G401 (cell line): ENCODE measurements around the gene TSKS. TPM values are rescaled to one million over a fixed set of nuclear protein-coding genes. Genes with fewer than 3 reads are reported as not detected.

Experiments used
- DNase-seq: peaks from one replicate; pipeline ENCODE4 v3.0.0-alpha.2; 2015; ENCODE audit warnings: low spot score
- in situ Hi-C: cut with HindIII; loops from 2 replicates; pipeline ENCODE4 v1.10.0; 2016; ENCODE audit warnings: low sequenced_read_pairs, mixed read lengths
- total RNA-seq: library from RNA; depleted of rRNA; stranded (reverse); fragments of >200 nt; shearing (Covaris generic); gene quantifications from 2 replicates; pipeline ENCODE4 v1.2.3, GENCODE V29; 2014

The TSKS gene
- total RNA-seq, 1 experiment from 2014 or later = not detected

DNA sequence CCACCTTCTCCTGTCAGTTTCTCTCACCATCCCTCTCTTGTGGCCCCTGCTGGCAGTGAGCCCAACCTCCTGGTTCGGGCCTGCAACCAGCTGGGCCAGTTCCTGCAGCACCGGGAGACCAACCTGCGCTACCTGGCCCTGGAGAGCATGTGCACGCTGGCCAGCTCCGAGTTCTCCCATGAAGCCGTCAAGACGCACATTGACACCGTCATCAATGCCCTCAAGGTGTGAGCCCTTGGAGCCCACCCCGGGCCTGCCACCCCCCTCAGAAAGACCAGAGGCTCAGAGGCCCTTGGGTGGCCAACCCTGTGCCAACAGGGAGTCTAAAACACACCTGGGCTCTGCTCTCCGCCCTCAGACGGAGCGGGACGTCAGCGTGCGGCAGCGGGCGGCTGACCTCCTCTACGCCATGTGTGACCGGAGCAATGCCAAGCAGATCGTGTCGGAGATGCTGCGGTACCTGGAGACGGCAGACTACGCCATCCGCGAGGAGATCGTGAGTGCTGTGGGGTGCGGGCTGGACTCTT is 36.2 kb upstream of the TSKS start:
- in situ Hi-C loops = no loop called here

DNA sequence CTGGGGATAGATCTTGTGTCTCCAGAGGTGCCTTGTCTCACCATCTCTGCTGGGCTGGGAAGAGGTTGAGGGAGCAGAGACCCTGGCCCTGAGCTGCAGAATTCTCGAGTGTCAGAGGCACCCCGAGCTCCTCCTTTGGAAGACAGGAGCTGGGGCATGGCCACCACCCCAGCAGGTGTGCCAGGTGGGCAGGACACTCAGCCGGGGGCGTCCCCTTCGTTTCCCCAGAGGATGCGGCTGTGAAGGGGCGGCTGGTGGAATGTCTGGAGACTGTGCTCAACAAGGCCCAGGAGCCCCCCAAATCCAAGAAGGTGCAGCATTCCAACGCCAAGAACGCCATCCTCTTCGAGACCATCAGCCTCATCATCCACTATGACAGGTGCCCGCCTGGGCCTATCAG is 35.5 kb upstream of the TSKS start:
- in situ Hi-C loops = no loop called here
- no peak for DNase-seq

More for the DNA sequence above, 36.2 kb upstream of the TSKS start:
- no peak for DNase-seq

DNA sequence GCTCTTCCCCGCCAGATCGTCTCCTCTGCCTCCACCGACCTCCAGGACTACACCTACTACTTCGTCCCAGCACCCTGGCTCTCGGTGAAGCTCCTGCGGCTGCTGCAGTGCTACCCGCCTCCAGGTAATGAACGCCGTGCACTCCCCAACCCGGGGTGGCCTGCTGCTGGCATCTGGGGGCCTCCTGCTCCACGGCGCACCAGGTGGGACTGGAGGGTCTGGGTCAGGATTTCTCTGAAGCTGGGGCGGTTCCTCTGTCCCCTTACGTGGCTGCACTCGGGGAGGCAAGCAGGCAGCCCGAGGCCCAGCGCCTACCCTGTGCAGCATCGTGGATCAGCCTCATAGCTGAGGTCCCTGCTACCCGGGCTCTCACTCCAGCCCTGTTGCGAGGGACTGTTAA is 32.5 kb upstream of the TSKS start:
- DNase-seq = no peak
- in situ Hi-C loops = no loop called here

DNA sequence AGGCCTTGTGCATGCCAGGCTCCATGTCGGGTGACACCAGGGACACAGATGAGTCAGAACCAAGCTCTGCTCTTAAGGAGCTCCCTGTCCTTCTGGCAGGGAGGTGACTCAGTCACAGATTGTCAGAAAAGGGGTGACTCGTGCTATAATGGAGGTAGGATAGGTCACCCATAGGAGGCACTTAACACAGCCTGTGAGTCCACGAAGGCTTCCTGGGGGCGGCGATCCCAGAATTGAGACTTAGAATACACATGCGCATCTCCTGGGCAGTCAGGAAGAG is 30.4 kb upstream of the TSKS start:
- in situ Hi-C loops = no loop called here
- no peak for DNase-seq

DNA sequence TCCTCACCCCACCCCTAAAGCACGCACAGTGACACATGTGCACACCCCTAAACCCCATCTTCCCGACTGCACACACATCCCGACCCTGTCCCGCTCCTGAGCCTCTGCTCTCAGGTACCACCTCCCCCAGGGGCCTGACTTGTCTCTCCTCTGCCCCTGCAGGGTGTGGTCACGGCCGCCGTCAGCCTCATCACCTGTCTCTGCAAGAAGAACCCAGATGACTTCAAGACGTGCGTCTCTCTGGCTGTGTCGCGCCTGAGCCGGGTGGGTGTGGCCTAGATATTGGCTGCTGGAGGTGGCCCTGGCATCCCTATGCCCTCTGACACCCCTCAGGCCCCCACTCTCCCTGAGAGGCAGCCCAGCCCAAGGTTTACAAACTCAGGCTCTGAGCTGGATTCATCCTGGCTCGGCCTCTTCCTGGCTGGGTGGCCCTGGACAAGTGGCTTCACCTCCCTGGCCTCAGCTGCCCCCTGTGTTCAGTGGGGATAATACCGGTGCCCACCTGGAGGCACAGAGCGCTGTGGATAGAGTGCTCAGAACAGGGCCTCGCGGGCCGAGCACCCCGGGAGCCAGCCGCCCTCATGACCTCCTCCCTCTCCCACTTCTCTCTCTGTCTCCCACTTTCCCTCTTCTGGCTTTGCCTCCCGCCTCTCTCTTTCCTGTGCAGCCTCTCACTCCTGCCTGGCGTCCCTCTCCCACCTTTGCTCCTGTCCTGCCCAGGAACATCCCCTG is 29.9 kb upstream of the TSKS start:
- in situ Hi-C loops = no loop called here
- DNase-seq = no peak

- in situ Hi-C loops = no loop called here
Observed at GRCh38 chr19:49791776-49792445, 28.8 kb upstream of the TSKS start.

DNA sequence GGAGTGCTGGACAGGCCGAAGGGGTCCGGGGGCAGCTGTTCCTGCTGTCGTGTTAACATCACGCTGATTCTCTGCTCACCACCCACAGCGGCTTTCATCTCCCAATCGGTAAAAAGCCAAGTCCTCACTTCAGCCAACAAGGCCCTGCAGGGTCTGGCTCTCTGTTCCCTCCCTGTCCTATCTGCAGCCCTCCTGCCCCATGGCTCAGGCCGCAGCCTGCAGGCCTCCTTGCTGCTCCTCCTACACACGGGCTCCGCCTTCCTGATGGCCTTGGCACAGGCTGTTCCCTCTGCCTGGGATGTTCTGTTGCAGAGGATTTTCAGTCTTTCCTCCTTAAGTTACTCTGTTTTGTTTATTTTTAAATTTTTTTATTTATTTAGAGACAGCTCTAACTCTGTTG is 27.8 kb upstream of the TSKS start:
- peak; percentile 74 for DNase-seq
- in situ Hi-C loops = no loop called here

More at GRCh38 chr19:49791776-49792445, 28.8 kb upstream of the TSKS start:
- DNase-seq = no peak

DNA sequence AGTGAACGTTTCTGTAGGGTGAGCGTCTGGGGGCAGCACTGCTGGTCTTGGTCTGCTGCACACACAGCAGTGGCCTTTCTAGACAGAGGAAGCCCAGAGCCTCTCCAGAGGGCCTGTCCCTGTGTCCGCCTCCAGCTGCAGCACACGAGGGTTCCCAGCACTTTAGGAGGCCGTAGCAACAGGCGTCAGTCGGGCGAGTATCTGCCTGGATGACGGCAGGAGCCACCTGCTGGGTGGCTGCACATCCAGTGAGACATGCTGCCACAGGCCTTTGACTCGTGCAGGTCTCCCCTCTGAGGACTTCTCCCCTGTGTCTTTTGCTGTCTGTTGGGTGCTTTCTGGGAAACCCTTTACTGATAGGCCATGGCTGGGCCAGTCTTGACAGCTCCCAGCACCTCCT is 25.8 kb upstream of the TSKS start:
- in situ Hi-C loops = no loop called here
- no peak for DNase-seq

DNA sequence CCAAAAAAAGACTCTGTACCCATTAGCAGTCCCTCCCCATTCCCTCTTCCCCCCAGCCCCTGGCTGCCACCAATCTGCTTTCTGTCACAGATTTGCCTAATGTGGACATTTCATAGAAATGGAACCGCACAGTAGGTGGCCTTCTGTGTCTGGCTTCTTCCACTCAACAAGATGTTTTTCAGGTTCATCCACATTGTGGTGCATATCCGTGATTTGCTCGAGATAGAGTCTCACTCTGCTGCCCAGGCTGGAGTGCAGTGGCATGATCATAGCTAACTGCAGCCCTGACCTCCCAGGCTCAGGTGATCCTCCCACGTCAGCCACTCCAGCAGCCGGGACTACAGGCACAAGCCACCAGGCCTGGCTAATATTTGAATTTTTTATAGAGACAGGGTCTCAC is 24.6 kb upstream of the TSKS start:
- in situ Hi-C loops = no loop called here
- DNase-seq = no peak

DNA sequence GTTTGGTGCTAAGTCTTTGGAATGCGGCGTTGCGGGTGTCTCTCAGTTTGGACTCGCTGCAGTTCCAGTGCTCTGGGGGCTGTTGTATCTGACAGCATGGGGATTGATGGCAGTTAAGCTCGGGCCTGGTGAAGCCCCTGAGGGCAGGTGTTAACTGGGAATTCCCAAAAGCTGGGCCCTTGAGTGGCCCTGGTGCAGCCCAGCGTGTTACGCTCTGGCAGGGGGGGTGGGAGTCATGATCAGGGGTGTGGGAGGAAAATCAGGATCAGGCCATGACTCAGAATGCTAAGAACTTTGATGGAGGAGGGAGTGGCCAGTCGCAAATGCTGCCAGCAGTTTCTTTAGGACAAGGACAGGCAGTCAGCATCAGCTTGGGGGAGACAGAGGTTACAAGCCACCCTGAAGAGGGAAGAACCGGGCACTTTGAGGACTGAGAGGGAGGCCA is 23.3 kb upstream of the TSKS start:
- in situ Hi-C loops = no loop called here
- no peak for DNase-seq

GRCh38 chr19:49782515-49782914 is 19.4 kb upstream of the TSKS start:
- in situ Hi-C loops = no loop called here
- DNase-seq = no peak

DNA sequence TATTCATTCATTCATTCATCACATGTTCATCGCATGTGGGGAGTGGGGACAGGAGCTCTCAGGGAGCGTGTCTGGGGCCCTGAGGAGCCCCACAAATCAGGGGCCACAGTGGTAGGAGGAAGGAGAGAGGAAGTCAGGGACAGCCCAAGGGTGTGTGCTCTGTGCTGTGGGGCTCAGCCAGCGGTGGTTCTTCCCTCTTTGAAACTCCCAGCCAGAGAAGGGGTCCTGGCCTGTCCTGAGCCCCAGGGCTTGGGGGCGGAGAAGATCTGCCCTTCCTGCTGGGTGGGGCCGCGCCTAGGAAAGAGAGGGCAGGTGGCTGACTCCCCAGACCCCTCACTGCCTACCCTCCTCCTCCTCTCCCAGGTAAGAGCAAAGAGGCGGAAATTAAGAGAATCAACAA is 18.3 kb upstream of the TSKS start:
- in situ Hi-C loops = no loop called here
- no peak for DNase-seq

DNA sequence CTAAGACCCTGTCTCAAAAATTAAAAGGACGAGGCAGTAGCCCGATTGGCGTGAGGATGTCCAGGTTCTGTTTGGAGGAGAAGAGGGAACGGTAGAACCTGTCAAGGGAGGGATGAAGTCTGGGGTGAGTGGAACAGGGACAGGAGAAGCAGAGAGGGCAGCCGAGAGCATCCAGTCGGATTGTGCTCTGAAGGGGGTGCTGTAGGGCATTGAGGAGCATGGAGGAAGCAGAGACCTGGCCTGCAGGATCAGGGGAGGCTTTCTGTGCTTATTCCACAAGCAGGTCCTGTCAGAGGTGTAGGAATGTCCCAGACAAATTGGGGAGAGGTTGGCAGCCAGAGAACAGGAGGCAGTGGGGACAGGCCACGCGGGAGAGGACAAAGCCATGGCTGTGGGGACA is 17.8 kb upstream of the TSKS start:
- in situ Hi-C loops = no loop called here

GRCh38 chr19:49779731-49780555 is 16.8 kb upstream of the TSKS start:
- in situ Hi-C loops = no loop called here

More for the DNA sequence above, 17.8 kb upstream of the TSKS start:
- DNase-seq = no peak

DNA sequence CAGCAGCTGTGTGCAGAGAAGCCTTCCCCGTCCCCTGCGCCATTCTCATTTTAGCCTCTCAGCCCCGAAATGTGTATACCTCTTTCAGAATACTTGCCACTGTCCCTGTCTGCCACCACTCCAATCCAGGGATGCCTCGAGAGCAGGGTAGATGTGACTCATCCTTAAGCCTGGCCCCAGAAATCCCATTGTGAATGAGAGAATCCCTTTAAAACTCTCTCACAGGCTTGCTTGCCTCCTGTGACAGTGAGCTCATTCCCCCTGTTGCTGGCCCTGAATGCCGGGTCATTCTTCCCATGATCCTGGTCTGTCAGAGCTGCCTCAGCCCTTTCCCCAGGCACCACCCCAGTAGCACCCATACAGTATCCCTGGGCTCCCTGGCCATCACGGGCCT is 13.3 kb upstream of the TSKS start:
- in situ Hi-C loops = no loop called here
- DNase-seq = no peak

More at GRCh38 chr19:49779731-49780555, 16.8 kb upstream of the TSKS start:
- no peak for DNase-seq

GRCh38 chr19:49775742-49776370 is 12.8 kb upstream of the TSKS start:
- DNase-seq = no peak
- in situ Hi-C loops = no loop called here

- in situ Hi-C loops = no loop called here
- DNase-seq = no peak
Observed at GRCh38 chr19:49774969-49775368, 11.9 kb upstream of the TSKS start.

GRCh38 chr19:49773663-49774350 is 10.7 kb upstream of the TSKS start:
- no peak for DNase-seq
- in situ Hi-C loops = no loop called here

DNA sequence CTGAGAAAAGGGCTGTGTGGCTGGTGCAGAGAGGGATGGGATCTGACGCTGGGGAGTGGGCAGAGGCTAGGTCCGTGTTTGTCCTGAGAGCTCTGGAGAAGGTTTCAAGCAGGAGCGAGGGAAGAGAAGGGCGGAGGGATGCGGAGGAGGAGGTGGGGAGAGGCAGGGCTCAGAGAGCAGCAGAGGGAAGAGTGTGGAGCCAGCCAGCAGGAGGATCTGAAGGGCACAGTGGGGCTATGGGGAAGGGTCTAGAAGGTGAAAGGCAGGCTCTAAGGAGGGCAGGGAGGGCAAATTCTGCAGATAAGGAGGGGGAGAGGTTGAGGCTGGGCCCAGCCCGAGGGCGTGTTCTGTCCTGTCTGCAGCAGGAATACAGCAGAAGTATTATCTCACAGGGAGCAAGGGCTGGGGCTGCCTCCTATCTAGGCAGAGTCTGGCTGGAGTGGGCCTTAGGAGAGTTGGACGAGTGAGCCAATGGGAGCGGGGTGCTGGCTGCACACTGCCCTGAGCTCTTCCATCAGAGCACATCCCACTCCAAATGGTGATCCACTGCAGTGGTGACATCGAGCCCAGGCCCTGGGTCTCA is 9.8 kb upstream of the TSKS start:
- in situ Hi-C loops = no loop called here
- no peak for DNase-seq
